Activated naive CD4-positive, alpha-beta T cell treated with anti-CD3 and anti-CD28 coated beads, Interleukin-2, amount 50 U/mL, for 16 hours (primary cell): ENCODE measurements around the gene NOP53.
A peak's percentile ranks its signal among the peaks of the same experiment; 100 is the strongest.
"Not testable (repeated sequence)": the region's sequence is repeated elsewhere in the genome, so short reads cannot be mapped to it uniquely, and the experiment has no call there.

Experiments
- DNase-seq: peaks from one replicate; pipeline ENCODE4 v3.0.0-alpha.2; 2020

NOP53 gene

DNA sequence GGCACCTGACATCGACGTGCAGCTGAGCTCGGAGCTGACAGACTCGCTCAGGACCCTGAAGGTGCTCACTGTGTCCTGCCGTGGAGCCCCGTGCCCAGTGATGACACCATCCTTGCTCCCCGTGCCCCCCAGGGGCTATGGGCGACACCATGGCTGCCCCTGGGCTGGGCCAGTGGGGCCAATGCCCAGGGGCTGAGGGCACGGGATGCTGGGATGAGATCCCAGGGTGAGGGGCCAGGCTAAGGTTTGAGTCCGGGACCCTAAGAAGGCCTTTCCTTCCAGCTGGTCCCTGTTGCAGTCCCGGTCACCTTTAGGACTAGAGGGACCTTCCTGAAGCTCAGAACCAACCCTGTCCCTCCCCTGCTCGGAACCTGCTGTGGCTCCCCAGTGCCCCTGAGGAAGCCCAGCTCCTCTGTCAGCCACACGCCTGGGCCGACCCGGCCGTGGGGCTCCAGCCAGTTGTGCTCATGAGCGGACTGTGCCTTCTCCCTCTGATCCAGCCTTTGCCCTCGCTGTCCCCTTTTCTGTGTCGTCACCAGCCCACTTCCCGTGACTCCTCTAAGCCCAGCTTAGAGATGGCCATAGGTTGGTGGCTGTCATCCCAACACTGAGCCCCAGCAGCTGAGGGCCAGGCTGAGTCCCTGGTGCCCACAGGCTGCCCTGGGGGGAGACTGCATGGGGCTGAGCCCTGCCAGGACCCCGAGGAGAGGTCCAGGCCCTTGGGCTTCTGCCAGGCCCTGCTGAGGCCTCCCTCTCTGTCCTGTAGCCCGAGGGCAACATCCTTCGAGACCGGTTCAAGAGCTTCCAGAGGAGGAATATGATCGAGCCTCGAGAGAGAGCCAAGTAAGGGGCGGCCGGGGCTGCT, 10.6 kb downstream of the NOP53 start:
- no peak for DNase-seq

DNA sequence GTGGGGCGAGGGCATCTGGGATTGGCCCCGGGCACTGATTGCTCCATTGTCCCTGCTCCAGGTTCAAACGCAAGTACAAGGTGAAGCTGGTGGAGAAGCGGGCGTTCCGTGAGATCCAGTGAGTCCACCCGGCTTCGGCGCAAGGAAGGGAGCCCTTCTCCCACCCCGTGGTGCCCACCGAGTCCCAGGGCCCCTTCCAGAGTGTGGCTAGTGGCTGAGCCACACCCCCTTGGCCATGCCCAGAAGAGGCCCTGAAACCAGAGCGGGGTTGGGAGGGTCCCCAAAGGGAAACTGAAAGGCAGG, 11.2 kb downstream of the NOP53 start:
- no peak for DNase-seq

GRCh38 chr19:47756953-47757608, 11.7 kb downstream of the NOP53 start:
- DNase-seq: no peak

GRCh38 chr19:47757617-47758442, 12.5 kb downstream of the NOP53 start:
- DNase-seq: no peak

- no peak for DNase-seq
These were observed 13.1 kb downstream of the NOP53 start for GRCh38 chr19:47758443-47758804.

DNA sequence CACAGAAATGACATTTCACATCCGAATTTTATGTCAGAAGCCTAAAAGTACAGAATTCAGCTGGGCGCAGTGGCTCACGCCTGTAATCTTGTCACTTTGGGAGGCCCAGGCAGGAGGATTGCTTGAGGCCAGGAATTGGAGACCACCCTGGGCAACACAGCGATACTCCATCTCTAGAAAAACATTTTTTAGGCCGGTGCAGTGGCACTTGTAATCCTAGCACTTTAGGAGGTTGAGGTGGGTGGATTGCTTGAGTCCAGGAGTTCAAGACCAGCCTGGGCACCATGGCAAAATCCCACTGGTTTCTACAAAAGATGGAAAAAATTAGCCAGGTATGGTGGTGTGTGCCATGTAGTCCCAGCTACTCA, 15.3 kb downstream of the NOP53 start:
- DNase-seq: no peak

DNA sequence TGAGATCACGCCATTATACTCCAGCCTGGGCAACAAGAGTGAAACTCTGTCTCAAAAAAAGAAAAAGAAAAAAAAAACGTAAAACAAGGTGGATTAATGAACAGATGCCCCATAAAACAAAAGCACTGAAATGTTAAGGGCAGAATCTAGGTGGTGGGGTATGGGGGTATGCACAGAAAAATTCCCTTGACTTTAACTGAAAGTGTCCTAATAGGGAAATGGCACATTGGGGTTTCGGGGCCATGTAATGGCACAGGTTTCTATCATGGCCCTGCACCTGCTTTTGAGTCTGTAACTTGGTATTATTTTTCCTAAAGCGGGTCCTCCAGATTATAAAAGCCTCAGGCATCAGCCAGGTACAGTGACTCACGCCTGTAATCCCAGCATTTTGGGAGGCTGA, 16.2 kb downstream of the NOP53 start:
- DNase-seq: no peak

DNA sequence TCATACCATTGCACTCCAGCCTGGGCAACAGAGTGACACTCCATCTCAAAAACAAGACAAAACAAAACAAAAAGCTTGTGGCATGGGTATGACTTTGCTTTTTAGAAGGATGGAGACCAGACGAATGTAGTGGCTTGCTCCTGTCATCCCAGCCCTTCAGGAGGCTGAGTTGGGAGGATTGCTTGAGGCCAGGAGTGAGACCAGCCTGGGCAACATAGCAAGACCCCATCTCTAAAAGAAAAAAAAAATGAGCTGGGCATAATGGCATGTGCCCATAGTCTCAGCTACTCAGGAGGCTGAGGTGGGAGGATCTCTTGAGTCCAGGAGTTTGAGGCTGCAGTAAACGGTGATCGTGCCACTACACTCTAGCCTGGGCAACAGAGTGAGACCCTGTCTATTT, 16.8 kb downstream of the NOP53 start:
- no peak for DNase-seq

DNA sequence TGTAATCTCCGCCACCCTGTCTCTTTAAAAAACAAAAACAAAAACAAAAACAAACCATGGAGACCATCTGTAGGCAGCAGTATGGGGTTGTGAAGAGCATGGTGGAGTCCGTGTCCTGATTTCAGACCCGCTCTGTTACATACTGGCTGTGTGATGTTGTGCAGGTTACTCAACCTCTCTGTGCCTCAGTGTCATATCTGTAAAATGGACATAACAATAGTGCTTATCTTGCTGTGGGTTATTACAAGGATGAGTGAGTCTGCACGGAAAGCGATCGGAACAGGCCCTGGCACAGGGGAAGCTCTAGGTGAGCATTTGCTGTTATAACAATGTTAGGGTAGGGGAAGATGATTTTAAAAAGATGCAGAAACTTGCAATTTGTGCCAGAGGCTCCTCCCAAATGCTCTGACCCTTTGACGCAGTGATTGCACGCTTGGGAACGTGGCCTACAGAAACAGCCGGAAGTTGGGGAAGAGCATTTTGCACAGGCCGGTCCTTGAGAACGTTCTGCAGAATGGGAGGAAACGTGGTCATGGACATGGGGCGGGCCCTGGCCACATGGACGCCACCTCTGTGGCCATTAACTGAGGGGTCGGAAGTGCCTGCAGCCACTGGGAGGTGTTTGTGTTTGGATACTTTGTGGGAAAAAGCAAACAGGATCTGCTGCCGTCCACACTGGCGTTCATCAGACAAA, 17.4 kb downstream of the NOP53 start:
- DNase-seq: no peak

DNA sequence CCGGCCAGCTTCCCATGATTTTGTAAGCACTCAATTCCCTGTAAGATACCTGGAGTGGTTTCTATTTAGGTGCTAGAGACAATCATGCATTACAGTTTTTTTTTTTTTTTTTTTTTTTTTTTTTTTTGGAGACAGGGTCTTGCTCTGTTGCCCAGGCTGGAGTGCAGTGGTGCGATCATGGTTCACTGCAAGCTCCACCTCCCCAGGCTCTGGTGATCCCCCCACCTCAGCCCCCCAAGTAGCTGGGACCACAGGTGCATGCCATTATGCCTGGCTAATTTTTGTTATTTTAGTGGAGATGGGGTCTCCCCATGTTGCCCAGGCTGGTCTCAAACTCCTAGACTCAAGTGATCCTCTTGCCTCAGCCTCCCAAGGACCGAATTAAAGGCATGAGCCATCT, 19.4 kb downstream of the NOP53 start:
- not testable (repeated sequence) for DNase-seq

DNA sequence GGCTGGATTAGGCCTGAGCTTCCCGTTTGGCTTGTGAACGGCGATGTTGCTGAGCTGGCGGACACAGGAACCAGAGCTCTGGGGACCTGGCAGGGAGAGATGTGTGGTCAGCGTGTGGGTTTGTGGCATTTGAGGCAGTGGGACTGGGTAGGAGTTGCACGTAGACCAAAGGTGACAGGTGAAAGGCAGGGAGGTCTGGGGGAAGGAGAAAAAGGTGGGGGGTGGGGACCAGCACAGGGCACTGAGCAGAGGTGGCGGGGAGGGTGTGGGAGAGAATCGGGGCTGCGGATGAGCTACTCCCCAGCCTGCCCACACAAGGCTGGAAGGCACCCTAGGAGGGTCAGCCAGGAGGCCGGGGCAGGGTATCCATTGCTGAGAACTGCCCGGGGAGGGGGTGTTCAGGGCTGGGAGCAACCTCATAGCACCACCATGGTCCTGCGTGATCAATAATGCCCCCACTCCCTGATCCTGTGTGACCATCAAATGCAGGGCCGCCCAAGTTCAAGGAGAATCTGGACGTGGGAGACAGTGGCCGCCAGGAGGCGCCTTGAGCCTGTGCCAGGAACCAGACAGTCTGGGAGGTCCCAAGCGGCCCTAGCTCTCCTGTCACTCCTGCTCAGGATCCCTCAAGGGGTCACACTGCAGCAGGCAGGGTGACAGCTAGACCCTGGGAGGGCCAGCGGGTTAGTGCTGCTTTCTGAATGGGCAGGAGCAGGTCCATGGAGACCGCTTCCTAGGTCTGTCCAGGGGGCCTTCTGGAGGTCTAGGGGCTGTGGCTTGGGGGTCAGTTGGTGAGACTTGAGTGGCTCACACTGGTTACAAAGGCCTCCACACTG, 20.4 kb downstream of the NOP53 start:
- DNase-seq: peak; percentile 39

DNA sequence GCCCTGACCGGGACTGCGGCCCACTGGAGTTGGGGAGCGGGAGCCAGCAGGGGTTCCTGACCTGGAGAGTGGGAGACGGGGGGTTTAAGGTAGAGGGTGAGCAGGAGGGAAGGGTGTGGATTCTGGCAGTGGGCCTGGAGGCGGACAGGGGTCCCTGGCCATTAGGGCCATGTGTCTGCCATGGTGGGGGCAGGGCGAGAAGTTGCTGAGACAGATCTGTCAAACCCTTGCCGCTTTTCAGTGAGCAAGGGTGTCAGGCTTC, 20.9 kb downstream of the NOP53 start:
- no peak for DNase-seq

GRCh38 chr19:47766670-47767069, 21.3 kb downstream of the NOP53 start:
- DNase-seq: no peak

DNA sequence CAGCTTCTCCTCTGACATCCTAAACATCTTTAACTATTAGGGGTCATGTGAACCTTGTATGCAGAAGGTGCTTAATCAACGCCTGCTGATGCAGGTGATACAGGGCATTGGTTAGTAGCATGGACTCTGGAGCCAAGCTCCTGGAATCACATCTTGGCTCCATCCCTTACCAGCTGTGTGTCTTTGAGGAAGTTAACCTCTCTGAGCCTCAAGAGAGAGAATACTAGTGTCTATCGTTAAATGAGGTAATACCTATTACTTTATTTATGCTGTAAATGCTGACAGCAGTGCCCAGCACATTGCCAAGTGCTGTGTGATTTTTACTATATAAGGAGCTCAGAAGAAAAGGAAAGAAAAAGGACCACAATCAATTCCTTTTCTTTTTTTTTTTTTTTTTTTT, 22.0 kb downstream of the NOP53 start:
- DNase-seq: no peak

DNA sequence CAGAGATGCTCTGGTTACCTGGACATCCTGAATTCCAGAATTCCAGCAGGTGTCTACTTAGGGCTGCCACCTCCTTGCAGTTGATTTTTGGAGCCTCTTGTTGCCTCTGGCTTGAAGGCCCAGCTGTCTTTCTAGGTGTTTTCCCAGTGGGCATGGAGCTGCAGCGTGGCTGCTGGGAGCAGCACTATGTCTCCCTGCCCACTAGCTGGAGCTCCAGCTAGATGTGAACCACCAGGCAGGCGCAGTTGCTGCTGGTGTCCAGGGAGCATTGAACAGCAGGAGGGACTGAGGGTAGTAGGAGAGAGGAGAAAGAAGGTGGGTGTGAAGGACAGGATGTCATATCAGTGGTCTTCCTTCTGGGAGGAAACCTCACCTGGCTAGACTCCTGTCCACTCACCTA, 23.3 kb downstream of the NOP53 start:
- no peak for DNase-seq

- DNase-seq: no peak
These were observed 24.2 kb downstream of the NOP53 start for GRCh38 chr19:47769534-47769933.

DNA sequence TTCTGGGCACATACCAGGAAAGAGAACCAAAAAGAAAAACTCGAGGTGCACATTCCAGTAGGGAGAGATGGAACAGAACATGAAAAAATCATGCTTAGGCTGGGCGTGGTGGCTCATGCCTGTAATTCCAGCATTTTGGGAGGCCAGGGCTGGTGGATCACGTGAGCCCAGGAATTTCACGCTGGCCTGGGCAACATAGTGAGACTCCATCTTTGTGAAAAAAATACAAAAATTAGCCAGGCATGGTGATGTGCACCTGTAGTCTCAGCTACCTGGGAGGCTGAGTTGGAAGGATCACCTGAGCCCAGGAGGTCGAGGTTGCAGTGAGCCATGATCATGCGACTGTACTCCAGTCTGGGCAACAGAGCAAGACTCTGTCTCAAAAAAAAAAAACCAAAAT, 25.9 kb downstream of the NOP53 start:
- DNase-seq: not testable (repeated sequence)

DNA sequence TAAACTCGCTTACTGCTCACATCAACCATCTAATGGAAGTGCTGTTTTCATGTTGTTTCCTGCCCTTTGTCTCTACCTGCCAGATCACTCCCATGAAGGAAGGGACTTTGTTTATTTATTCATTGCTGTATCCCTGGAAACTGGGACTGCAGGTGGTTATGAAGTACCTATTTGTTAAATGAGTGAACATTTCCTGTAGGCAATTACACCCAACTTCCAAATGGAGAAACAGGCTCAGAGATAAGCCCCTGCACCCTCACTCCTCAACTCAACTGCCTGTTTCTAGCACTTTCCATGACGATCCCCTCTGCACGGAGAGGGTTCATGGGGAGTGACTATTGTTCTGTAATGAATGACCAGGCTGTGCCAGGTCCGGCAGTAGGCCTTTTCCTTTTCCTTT, 31.2 kb downstream of the NOP53 start:
- no peak for DNase-seq

GRCh38 chr19:47777245-47778048, 32.1 kb downstream of the NOP53 start:
- not testable (repeated sequence) for DNase-seq

DNA sequence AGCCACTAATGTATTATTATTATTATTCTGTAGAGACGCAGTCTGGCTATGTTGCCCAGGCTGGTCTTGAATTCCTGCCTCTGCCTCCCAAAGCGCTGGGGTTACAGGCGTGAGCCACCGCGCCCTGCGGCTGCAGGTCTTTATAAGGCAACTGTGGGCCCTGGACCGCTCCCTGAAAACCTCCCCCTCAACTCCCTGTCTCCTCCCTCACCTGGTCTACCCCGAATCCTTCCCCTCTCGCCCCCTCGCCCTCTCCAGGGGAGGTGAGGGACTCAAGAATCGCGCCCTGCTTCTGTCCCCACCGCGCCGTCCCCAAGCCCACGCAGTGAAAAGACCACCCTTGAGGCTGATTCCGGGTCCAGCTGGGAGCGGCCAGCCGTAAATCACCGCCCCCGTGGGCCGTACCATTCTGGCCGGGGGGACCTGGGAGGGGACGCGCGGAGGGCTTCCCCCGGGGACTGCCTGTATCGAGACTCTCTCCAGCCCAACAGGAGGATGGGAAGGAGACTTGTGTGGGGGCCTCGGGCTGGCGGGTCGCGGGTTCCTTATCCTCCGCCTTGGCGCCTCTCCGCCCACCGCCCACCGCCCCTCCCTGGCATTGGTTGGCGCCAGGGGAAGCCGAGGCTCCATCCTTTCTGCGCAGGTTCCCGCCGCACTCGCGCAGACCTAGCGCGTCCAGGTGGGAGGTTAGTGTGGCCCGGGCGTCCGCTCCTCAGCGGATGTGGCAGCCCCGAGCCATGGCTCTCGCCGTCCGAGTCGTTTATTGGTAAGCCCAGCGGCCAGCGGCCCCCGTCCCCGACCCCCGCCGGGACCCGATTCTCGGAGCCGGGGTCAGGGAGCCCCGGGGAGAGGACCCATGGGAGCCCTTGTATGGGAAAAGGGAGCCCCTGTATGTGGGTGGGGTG, 33.0 kb downstream of the NOP53 start, which contains the start of gene SELENOW:
SELENOW (plus strand) TSS at position 655 of the 905 bp plus-strand sequence; CDS start at position 738, 83 bp downstream.
- peak; percentile 79 for DNase-seq

DNA sequence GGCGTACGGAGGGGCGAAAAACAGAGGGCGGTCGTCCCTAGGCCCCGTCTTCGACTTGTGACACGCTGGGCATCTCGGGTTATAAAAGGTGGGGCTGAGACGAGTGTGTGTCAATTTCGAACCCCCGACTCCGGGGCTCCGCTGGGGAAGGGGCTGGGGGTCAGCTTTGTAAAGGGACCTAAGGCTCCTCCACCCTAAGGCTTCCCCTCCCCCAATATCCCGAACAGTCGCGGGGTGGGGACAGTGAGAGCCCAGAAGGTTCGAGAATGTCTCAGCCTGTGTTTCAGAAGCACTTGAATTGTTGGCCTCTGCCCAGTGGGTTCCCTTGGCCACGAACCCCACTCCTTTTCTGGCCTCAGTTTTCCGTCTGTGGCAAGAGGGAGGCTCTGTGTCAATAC, 33.6 kb downstream of the NOP53 start:
- no peak for DNase-seq
